DND-41 (cell line): ENCODE data around the gene CPPED1.

Source experiments
- CTCF ChIP-seq: IDR thresholded peaks from 2 replicates; pipeline ENCODE4 v1.5.1; 2012; ENCODE audit warnings: borderline replicate concordance, low read length, moderate library complexity, mild to moderate bottlenecking; ENCODE audit not compliant: poor library complexity, severe bottlenecking; ENCODE audit errors: extremely low read depth
- EZH2 ChIP-seq: IDR thresholded peaks from 3 replicates; pipeline ENCODE4 v1.6.1; 2012; ENCODE audit warnings: borderline replicate concordance, low read depth, mild to moderate bottlenecking, moderate library complexity, low read length, inconsistent platforms; ENCODE audit not compliant: severe bottlenecking

GRCh38 chr16:12747827-12748226 lies 55.9 kb downstream of the CPPED1 start:
- no peak for TF ChIP-seq CTCF
- TF ChIP-seq EZH2: no peak
